Gastrocnemius medialis (tissue), 4 donors: ENCODE data around the gene GOPC. TPM values are rescaled to one million over a fixed set of nuclear protein-coding genes. Genes with fewer than 3 reads are reported as not detected.
A peak's percentile ranks its signal among the peaks of the same experiment; 100 is the strongest.

Experiments used
- ATAC-seq, 2 donors: fragments of 150-250 bp; one replicate each; pipeline ENCODE4 v1.9.1; 2016
- DNase-seq, 2 donors: peaks; one replicate each; pipeline ENCODE4 v3.0.0-alpha.2; 2019
- H3K27ac ChIP-seq, 4 donors: fragments of 200-600 bp; sonication (generic); 1 replicate in 1 of 4; 2 replicates in 3 of 4; pipeline ENCODE4 v1.5.1; 2016 to 2018; ENCODE audit warnings: mild to moderate bottlenecking in 2 of 4, moderate library complexity in 1 of 4
- H3K27me3 ChIP-seq, 3 donors: fragments of 200-600 bp; sonication (generic) in 2 of 3; 1 replicate in 1 of 3; 2 replicates in 2 of 3; pipeline versions ENCODE4 v1.5.1 to v1.6.0; 2016 to 2019; ENCODE audit warnings: mild to moderate bottlenecking in 1 of 3, moderate library complexity in 1 of 3
- H3K36me3 ChIP-seq, 2 donors: fragments of 200-600 bp; sonication (generic) in 1 of 2; one replicate each; pipeline ENCODE4 v1.5.1; 2017 to 2018
- H3K4me1 ChIP-seq, 2 donors: fragments of 200-600 bp; sonication (generic) in 1 of 2; one replicate each; pipeline ENCODE4 v1.5.1; 2016 to 2017; ENCODE audit warnings: mild to moderate bottlenecking in 2 of 2
- H3K4me3 ChIP-seq, 4 donors: fragments of 200-600 bp; sonication (generic) in 3 of 4; 1 replicate in 1 of 4; 2 replicates in 3 of 4; pipeline ENCODE4 v1.5.1; 2016 to 2019; ENCODE audit warnings: mild to moderate bottlenecking in 2 of 4
- H3K9me3 ChIP-seq, 3 donors: fragments of 200-600 bp; sonication (generic) in 2 of 3; 1 replicate in 1 of 3; 2 replicates in 2 of 3; pipeline ENCODE4 v1.5.1; 2016 to 2019
- CTCF ChIP-seq, 5 experiments: fragments of 450-650 bp in 3 of 5; fragments of 200-600 bp in 2 of 5; sonication (generic) in 2 of 5; IDR thresholded peaks in 4 of 5; conservative IDR thresholded peaks in 1 of 5; 1 replicate in 4 of 5; 2 replicates in 1 of 5; pipeline ENCODE4 v1.5.1; 2016 to 2019; ENCODE audit warnings: antibody characterized with exemption in 5 of 5, mild to moderate bottlenecking in 3 of 5, moderate library complexity in 3 of 5
- POLR2A ChIP-seq, 2 donors: fragments of 450-650 bp; IDR thresholded peaks; one replicate each; pipeline ENCODE4 v1.6.1; 2017; ENCODE audit warnings: antibody characterized with exemption in 2 of 2, mild to moderate bottlenecking in 2 of 2, moderate library complexity in 2 of 2
- in situ Hi-C, 4 donors: fragments of 200-750 bp; cut with MboI; loops; one replicate each; pipeline versions ENCODE4 v1.15.0 to v1.8.0; 2017; ENCODE audit warnings: low sequenced_read_pairs in 4 of 4
- intact Hi-C: fragments of 100-400 bp; cut with DNase I; formaldehyde crosslinking; loops from one replicate; pipeline ENCODE4 v1.15.1; 2023; ENCODE audit warnings: low total_unique reads
- total RNA-seq, 4 donors: library from RNA; depleted of rRNA; stranded (reverse); fragments of >200 nt; gene quantifications; one replicate each; pipeline versions ENCODE4 v1.1.0 to v1.2.3, GENCODE V29; 2016

The GOPC gene
- total RNA-seq, 4 donors from 2014 or later, result 12.0 to 19.3 (median 13.6) TPM

- DNase-seq (peak; percentile 77 to 88), ATAC-seq (peak; percentile 76 to 87)
- peaks cover 20 to 23% of the 10 kb centered on the region in 2 donors for H3K4me1 ChIP-seq
- in situ Hi-C loops, result no loop called here
- H3K27ac ChIP-seq, result peak overlapping the region; percentile 78 to 88 (median 84)
- H3K36me3 ChIP-seq, result peaks cover 0 to under 1% of the 10 kb centered on the region in 2 donors
- H3K4me3 ChIP-seq, result peak overlapping the region; percentile 54 to 71 (median 64)
- TF ChIP-seq CTCF (IDR thresholded peaks at IDR 0.05 in 4 of 5, conservative IDR thresholded peaks at IDR 0.05 in 1 of 5) (peak in 1 of 5 experiments; percentile 10), POLR2A (IDR thresholded peaks at IDR 0.05) (peak; percentile 43 to 63)
- no peaks in the 10 kb centered on the region for H3K27me3 ChIP-seq
- H3K9me3 ChIP-seq, result no peaks in the 10 kb centered on the region
- intact Hi-C loops, result loop anchor here (2.0 to 5.0 kb wide), 3 partner anchors 54 to 571 kb away; partner anchors contain the start of genes DCBLD1 and GOPC
These were observed 54.4 kb downstream of the GOPC start for GRCh38 chr6:117547688-117548621.

GRCh38 chr6:117546674-117547073 is 55.6 kb downstream of the GOPC start:
- no peak for ATAC-seq
- no peak for DNase-seq
- Histone ChIP-seq H3K36me3 (peaks cover 0 to 8% of the 10 kb centered on the region in 2 donors), H3K27ac (peak overlapping the region in 3 of 4 donors; percentile 65 to 88 (median 78)), H3K4me3 (no peak overlapping the region), H3K9me3 (no peaks in the 10 kb centered on the region), H3K27me3 (no peaks in the 10 kb centered on the region), H3K4me1 (peaks cover 20 to 23% of the 10 kb centered on the region in 2 donors)
- in situ Hi-C loops (no loop called here), intact Hi-C loops (loop anchor here (2.0 to 5.0 kb wide), 3 partner anchors 56 to 569 kb away; partner anchors contain the start of genes DCBLD1 and GOPC)
- TF ChIP-seq POLR2A (IDR thresholded peaks at IDR 0.05) (no peak), CTCF (IDR thresholded peaks at IDR 0.05 in 4 of 5, conservative IDR thresholded peaks at IDR 0.05 in 1 of 5) (no peak)

GRCh38 chr6:117545161-117545595 is 57.1 kb downstream of the GOPC start:
- Histone ChIP-seq H3K27ac (peak overlapping the region; percentile 65 to 78 (median 72)), H3K27me3 (no peaks in the 10 kb centered on the region), H3K9me3 (no peaks in the 10 kb centered on the region), H3K36me3 (peaks cover 0 to 8% of the 10 kb centered on the region in 2 donors), H3K4me3 (no peak overlapping the region), H3K4me1 (peaks cover 16 to 23% of the 10 kb centered on the region in 2 donors)
- in situ Hi-C loops, result no loop called here
- no peak for TF ChIP-seq CTCF (IDR thresholded peaks at IDR 0.05 in 4 of 5, conservative IDR thresholded peaks at IDR 0.05 in 1 of 5)
- TF ChIP-seq POLR2A (IDR thresholded peaks at IDR 0.05), result no peak
- peak in 1 of 2 donors; percentile 25 for DNase-seq
- peak; percentile 55 to 64 for ATAC-seq
- intact Hi-C loops, result loop anchor here (5.0 kb wide), 2 partner anchors 57 to 568 kb away; partner anchors contain the start of gene GOPC

DNA sequence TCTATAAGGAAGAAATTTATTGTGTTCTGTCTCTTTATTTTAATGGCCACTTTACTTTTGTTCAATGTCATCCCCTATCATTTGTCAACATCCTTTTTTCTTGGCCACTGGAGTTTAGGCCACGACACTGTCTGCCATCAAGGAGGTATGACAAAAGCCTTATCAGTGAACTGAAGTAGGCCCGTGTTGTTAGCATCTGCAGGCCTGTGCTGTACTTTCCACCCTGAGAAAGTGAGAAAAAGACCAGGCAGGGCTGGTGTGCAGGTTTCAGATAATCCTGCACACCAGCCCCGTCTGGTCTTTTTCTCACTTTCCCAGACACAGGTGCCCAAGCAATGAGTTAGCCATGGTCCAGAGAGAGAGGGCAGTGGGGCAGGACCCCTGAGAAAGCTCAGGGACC is 57.6 kb downstream of the GOPC start:
- DNase-seq, result no peak
- peaks cover 0 to 8% of the 10 kb centered on the region in 2 donors for H3K36me3 ChIP-seq
- H3K4me3 ChIP-seq, result no peak overlapping the region
- intact Hi-C loops (loop anchor here (5.0 kb wide), 2 partner anchors 58 to 567 kb away; partner anchors contain the start of gene GOPC), in situ Hi-C loops (no loop called here)
- TF ChIP-seq POLR2A (IDR thresholded peaks at IDR 0.05) (no peak), CTCF (IDR thresholded peaks at IDR 0.05 in 4 of 5, conservative IDR thresholded peaks at IDR 0.05 in 1 of 5) (no peak)
- peak overlapping the region; percentile 65 to 78 (median 72) for H3K27ac ChIP-seq
- no peak for ATAC-seq
- H3K9me3 ChIP-seq, result no peaks in the 10 kb centered on the region
- H3K27me3 ChIP-seq, result no peaks in the 10 kb centered on the region
- H3K4me1 ChIP-seq, result peaks cover 16 to 23% of the 10 kb centered on the region in 2 donors
